ENCODE data around the gene STX17. TPM values are rescaled to one million over a fixed set of nuclear protein-coding genes. Genes with fewer than 3 reads are reported as not detected.
"Not testable (repeated sequence)": the region's sequence is repeated elsewhere in the genome, so short reads cannot be mapped to it uniquely, and the experiment has no call there.

STX17 gene
- 23.5 and 35.0 TPM in 2 replicates for total RNA-seq

DNA sequence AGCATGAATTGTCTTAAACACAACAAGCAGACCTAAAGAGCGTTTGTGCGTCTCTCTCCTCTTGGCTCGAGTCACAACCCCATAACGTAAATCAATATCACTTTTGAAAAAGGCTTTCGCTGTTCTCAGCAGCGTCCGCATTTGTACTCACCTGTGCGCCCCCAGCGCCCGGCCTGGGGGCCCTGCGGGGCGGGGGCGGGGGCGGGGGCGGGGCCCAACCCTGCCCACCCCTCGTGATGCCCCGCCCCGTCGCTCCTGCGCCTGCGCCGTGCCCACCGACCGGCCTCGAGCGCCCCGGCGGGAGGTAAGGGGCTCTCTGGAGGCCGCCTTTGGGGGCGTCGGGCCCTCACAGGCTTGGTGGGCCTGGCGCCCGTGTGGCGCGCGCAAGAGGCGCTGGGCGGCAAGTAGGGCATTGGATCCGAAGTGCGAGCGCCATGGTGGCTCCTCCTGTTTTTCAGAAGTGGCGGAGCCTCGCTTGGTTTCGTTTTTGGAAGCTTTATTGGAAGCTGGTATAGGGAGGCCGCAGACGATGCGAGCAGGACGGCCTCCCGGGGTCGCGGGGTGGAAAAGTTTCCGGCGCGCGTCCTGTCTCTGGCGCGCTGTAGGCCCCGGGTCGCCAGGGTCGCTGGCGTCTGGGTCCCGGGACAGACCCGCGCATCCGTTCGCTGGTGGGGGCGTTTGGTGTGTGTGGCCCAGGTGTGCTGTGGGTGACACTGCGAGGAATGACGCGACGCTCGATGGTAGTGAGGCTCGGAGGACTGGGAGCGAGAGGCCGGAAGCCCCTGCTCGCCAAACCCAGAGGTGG, at the start of gene STX17:
Gene STX17 (plus strand): TSS at position 252 of the 805 bp plus-strand sequence. CDS start 8,586 bp downstream, outside the sequence.
- H3K4me3 ChIP-seq (ENCODE audit: low read depth, low read length) = peak within 1 kb of the TSS; percentile 82
- DNase-seq (ENCODE audit: low read depth) = peak; percentile 86
- TF ChIP-seq, protein P1, sequence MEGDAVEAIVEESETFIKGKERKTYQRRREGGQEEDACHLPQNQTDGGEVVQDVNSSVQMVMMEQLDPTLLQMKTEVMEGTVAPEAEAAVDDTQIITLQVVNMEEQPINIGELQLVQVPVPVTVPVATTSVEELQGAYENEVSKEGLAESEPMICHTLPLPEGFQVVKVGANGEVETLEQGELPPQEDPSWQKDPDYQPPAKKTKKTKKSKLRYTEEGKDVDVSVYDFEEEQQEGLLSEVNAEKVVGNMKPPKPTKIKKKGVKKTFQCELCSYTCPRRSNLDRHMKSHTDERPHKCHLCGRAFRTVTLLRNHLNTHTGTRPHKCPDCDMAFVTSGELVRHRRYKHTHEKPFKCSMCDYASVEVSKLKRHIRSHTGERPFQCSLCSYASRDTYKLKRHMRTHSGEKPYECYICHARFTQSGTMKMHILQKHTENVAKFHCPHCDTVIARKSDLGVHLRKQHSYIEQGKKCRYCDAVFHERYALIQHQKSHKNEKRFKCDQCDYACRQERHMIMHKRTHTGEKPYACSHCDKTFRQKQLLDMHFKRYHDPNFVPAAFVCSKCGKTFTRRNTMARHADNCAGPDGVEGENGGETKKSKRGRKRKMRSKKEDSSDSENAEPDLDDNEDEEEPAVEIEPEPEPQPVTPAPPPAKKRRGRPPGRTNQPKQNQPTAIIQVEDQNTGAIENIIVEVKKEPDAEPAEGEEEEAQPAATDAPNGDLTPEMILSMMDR (IDR thresholded peaks at IDR 0.05; ENCODE audit: insufficient read depth, low read depth, low read length) = no peak

DNA sequence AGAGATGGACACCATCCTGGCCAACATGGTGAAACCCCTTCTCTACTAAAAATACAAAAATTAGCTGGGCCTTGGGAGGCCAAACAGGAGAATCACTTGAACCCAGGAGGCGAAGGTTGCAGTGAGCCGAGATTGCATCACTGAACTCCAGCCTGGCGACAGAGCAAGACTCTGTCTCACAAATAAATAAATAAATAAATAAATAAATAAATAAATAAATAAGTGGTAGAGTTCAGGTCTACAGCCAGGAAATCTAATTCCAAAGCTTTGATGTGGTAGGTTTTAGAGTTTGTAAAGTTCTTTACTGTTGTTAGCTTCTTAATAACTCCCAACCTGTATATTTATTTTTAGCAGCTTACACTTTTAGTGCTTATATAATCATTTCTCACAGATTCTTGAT, 48.9 kb upstream of the STX17 start:
- H3K4me3 ChIP-seq (ENCODE audit: low read depth, low read length); DNase-seq (ENCODE audit: low read depth): not testable (repeated sequence)

DNA sequence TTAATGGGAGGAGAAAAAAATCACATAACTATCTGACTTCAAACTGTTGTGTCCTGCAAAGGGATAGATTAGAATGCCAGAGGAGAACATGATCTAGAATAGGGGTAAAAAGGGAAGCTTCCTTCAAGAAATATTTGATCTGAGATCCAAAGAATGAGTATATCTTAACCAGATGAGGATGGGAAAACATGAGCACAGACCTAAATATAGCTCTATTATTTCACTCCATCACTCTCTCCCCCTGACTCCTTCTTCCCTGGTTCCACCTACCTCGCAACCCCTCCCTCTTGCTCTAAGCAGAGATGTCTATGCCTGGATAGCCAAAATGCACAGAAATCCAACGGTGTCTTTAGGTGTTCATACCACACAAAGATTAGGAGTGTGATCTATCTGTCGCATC, 48.4 kb upstream of the STX17 start:
- TF ChIP-seq, protein P1 (IDR thresholded peaks at IDR 0.05; ENCODE audit: insufficient read depth, low read depth, low read length) = no peak
- DNase-seq (ENCODE audit: low read depth) = no peak
- no peak overlapping the region for H3K4me3 ChIP-seq (ENCODE audit: low read depth, low read length)

DNA sequence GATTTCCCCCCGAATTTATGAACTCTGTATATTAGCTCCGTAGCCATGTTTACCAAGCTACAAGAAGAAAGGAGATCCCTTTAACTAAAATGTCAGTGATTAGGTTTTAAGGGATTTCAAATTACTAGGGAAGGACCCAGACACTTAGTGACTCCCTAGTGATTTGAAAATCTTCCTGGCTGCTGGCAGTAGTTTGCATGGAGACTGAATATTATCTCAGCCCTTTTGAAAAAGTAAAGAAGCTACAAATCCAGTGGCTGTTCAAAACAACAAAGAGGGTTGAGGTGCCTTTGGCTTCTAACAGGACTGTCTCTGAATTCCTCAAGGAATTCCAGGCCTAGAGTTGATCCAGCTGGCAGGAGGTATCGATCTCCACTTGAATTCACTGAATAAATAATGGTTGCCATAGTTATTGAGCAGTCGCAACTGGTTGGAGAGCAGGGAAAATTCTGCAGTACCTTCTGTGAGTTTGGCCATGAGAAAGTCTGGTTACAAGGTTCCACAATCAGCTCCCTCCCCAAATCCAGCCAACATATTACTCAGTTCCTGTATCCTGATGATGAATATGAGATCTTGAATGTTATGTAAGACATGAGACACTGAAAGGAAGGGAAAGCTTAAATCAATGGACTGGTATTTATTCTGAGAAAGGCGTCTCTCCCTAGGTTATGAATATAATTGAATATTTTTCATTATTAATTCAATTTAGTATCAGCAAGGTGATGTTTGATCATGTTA, 47.0 kb upstream of the STX17 start:
- TF ChIP-seq, protein P1 (IDR thresholded peaks at IDR 0.05; ENCODE audit: insufficient read depth, low read depth, low read length) = no peak
- no peak overlapping the region for H3K4me3 ChIP-seq (ENCODE audit: low read depth, low read length)
- DNase-seq (ENCODE audit: low read depth) = no peak

DNA sequence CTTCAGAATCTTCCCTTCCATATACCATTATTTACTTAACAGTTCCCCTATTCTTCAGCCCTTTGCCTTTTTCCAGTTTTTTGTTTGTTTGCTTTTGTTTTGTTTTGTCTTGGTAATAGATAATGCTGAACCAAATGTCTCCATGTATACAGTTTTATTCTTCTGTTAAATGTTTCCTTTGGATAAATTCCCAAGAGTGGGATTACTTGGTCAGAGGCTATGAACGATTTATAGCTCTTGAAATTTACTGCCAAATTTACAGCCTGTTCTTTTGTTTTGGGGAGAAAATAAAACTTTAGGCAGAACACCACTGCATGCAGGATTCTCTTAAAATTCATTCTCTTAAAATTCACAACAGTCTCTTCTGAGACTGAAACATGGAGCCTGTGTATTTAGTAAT, 46.2 kb upstream of the STX17 start:
- H3K4me3 ChIP-seq (ENCODE audit: low read depth, low read length) = no peak overlapping the region
- no peak for DNase-seq (ENCODE audit: low read depth)
- TF ChIP-seq, protein P1 (IDR thresholded peaks at IDR 0.05; ENCODE audit: insufficient read depth, low read depth, low read length) = no peak

DNA sequence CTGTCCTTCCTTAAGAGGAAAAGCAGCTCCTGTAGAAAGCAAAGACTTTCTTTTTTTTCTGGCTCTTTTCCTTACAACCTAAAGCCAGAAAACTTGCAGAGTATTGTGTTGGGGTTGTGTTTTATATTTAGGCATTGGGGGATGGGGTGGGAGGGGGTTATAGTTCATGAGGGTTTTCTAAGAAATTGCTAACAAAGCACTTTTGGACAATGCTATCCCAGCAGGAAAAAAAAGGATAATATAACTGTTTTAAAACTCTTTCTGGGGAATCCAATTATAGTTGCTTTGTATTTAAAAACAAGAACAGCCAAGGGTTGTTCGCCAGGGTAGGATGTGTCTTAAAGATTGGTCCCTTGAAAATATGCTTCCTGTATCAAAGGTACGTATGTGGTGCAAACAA, 42.5 kb upstream of the STX17 start:
- DNase-seq (ENCODE audit: low read depth) = no peak

DNA sequence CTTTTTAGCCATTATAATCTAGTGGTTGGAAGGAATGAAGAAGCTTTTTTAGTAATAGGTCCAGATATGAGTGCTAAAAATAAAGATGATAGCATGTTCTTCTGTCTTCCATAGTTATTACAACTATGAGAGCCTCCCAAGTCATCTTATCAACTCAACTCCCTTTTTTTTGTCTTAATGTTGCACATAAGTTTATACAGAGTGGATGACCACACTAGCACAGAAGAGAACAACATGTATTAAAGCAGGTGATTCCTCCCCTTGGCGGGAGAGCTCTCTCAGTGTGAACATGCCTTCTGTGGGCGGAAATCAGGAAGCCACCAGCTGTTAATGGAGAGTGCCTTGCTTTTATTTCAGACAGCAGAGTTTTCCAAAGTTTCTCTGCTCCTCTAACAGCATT, 40.1 kb upstream of the STX17 start:
- TF ChIP-seq, protein P1 (IDR thresholded peaks at IDR 0.05; ENCODE audit: insufficient read depth, low read depth, low read length) = no peak
- no peak overlapping the region for H3K4me3 ChIP-seq (ENCODE audit: low read depth, low read length)
- DNase-seq (ENCODE audit: low read depth) = no peak

More for the DNA sequence above, 42.5 kb upstream of the STX17 start:
- H3K4me3 ChIP-seq (ENCODE audit: low read depth, low read length) = no peak overlapping the region
- TF ChIP-seq, protein P1 (IDR thresholded peaks at IDR 0.05; ENCODE audit: insufficient read depth, low read depth, low read length) = no peak

Data from fibroblast of villous mesenchyme (primary cell).